ENCODE results near the gene RABAC1. TPM values are rescaled to one million over a fixed set of nuclear protein-coding genes. Genes with fewer than 3 reads are reported as not detected.

The RABAC1 gene
- total and polyA plus RNA-seq, 2 experiments from 2014 or later: 405 to 470 TPM

DNA sequence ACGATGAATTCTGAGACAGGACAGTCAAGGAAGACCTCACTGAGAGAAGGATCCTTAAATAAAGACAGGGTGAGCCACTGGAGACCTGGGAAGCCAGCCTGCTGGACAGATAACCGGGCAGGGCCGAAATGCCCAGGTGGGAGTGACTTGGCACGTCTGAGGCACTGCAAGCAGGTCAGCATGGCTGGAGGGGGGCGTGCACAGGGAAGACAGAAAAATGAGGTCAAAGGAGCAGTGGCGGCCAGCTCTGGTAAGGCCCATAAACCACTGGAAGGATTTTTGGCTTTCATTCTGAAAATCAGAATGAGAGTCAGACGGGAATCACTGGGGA is 40.7 kb upstream of the RABAC1 start:
- in situ Hi-C loops (cut with MboI): no loop called here
- Histone ChIP-seq H3K27ac (no peak overlapping the region), H3K4me3 (no peak overlapping the region), H3K9me3 (ENCODE audit: low read depth) (no peaks in the 10 kb centered on the region), H3K36me3 (ENCODE audit: low read depth) (no peaks in the 10 kb centered on the region), H3K4me1 (ENCODE audit: insufficient read depth) (no peaks in the 10 kb centered on the region), H3K4me2 (ENCODE audit: unreplicated experiment) (no peak overlapping the region), H3K9me2 (ENCODE audit: insufficient read depth) (no peaks in the 10 kb centered on the region), H2AFZ (no peak overlapping the region), H3F3A (ENCODE audit: insufficient read depth) (no peaks in the 10 kb centered on the region), H3K79me2 (ENCODE audit: insufficient read depth) (no peaks in the 10 kb centered on the region), H4K20me1 (ENCODE audit: insufficient read depth) (no peaks in the 10 kb centered on the region), H3K27me3 (replicated peaks; ENCODE audit: insufficient read depth) (peaks cover 40% of the 10 kb centered on the region), H3K9ac (no peak overlapping the region)
- no peak for DNase-seq
- TF ChIP-seq EZH2phosphoT487 (IDR thresholded peaks at IDR 0.05; ENCODE audit: insufficient read depth, low read depth) (no peak), EZH2 (IDR thresholded peaks at IDR 0.05; ENCODE audit: insufficient read depth, poor library complexity, severe bottlenecking) (no peak)
- 55% methylated on average over 7 of the region's 7 CpGs for WGBS, 2 experiments (ENCODE audit: low coverage in 1 of 2, low lambda C conversion rate in 2 of 2, missing lambda C conversion rate in 2 of 2)

GRCh38 chr19:41999071-41999877 is 40.2 kb upstream of the RABAC1 start:
- H3K9me3 ChIP-seq (ENCODE audit: low read depth): no peaks in the 10 kb centered on the region

GRCh38 chr19:41998246-41999020 is 39.3 kb upstream of the RABAC1 start:
- peak overlapping the region; percentile 61; the same call in 1 of the 2 replicates for H3K4me3 ChIP-seq
- H3K27me3 ChIP-seq (replicated peaks; ENCODE audit: insufficient read depth): peaks cover 40% of the 10 kb centered on the region
- no peak overlapping the region for H3K9ac ChIP-seq
- no peaks in the 10 kb centered on the region for H3F3A ChIP-seq (ENCODE audit: insufficient read depth)
- TF ChIP-seq EZH2 (IDR thresholded peaks at IDR 0.05; ENCODE audit: insufficient read depth, poor library complexity, severe bottlenecking) (no peak), EZH2phosphoT487 (IDR thresholded peaks at IDR 0.05; ENCODE audit: insufficient read depth, low read depth) (no peak)
- WGBS, 2 experiments (ENCODE audit: low coverage in 1 of 2, low lambda C conversion rate in 2 of 2, missing lambda C conversion rate in 2 of 2): 4 to 5% methylated on average over 33 to 59 of the region's 64 CpGs
- H3K79me2 ChIP-seq (ENCODE audit: insufficient read depth): no peaks in the 10 kb centered on the region
- no peaks in the 10 kb centered on the region for H3K36me3 ChIP-seq (ENCODE audit: low read depth)
- H3K4me1 ChIP-seq (ENCODE audit: insufficient read depth): no peaks in the 10 kb centered on the region
- H3K9me2 ChIP-seq (ENCODE audit: insufficient read depth): no peaks in the 10 kb centered on the region
- no peak overlapping the region for H3K27ac ChIP-seq
- in situ Hi-C loops (cut with MboI): no loop called here
- no peaks in the 10 kb centered on the region for H3K9me3 ChIP-seq (ENCODE audit: low read depth)
- DNase-seq: peak; percentile 86
- H2AFZ ChIP-seq: no peak overlapping the region
- no peak overlapping the region for H3K4me2 ChIP-seq (ENCODE audit: unreplicated experiment)
- no peaks in the 10 kb centered on the region for H4K20me1 ChIP-seq (ENCODE audit: insufficient read depth)

More at GRCh38 chr19:41999071-41999877, 40.2 kb upstream of the RABAC1 start:
- Histone ChIP-seq H3K79me2 (ENCODE audit: insufficient read depth) (no peaks in the 10 kb centered on the region), H3K36me3 (ENCODE audit: low read depth) (no peaks in the 10 kb centered on the region), H4K20me1 (ENCODE audit: insufficient read depth) (no peaks in the 10 kb centered on the region), H3K9ac (no peak overlapping the region), H3K4me1 (ENCODE audit: insufficient read depth) (no peaks in the 10 kb centered on the region), H3K9me2 (ENCODE audit: insufficient read depth) (no peaks in the 10 kb centered on the region), H3K27ac (no peak overlapping the region), H3K27me3 (replicated peaks; ENCODE audit: insufficient read depth) (peaks cover 40% of the 10 kb centered on the region), H3K4me2 (ENCODE audit: unreplicated experiment) (no peak overlapping the region), H3F3A (ENCODE audit: insufficient read depth) (no peaks in the 10 kb centered on the region), H2AFZ (no peak overlapping the region), H3K4me3 (no peak overlapping the region)
- TF ChIP-seq EZH2 (IDR thresholded peaks at IDR 0.05; ENCODE audit: insufficient read depth, poor library complexity, severe bottlenecking) (no peak), EZH2phosphoT487 (IDR thresholded peaks at IDR 0.05; ENCODE audit: insufficient read depth, low read depth) (no peak)
- 16 to 18% methylated on average over 25 to 40 of the region's 55 CpGs for WGBS, 2 experiments (ENCODE audit: low coverage in 1 of 2, low lambda C conversion rate in 2 of 2, missing lambda C conversion rate in 2 of 2)
- in situ Hi-C loops (cut with MboI): no loop called here
- peak; percentile 42 for DNase-seq

DNA sequence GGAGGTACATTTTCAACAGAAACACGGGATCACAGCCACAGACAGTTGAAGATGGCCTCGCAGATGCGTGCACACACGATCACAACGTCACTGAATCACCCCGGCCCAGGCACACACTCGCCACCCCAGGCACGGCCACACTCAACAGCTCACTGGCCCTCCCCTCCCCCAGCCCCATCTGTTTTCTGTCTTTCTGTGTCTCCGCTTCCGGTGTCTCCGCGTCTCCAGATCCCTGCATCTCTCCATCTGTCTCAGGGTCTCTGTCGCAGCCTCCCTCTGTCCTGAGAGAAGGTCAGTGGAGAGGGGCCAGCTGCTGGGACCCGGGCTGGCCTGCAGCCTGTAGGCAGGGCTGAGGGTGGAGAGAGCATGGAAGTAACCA is 38.7 kb upstream of the RABAC1 start:
- Histone ChIP-seq H4K20me1 (ENCODE audit: insufficient read depth) (no peaks in the 10 kb centered on the region), H3K4me2 (ENCODE audit: unreplicated experiment) (no peak overlapping the region), H3K4me1 (ENCODE audit: insufficient read depth) (no peaks in the 10 kb centered on the region), H3K9me3 (ENCODE audit: low read depth) (no peaks in the 10 kb centered on the region), H3K9ac (no peak overlapping the region), H3K9me2 (ENCODE audit: insufficient read depth) (no peaks in the 10 kb centered on the region), H2AFZ (no peak overlapping the region), H3K27ac (no peak overlapping the region), H3K4me3 (no peak overlapping the region), H3K36me3 (ENCODE audit: low read depth) (no peaks in the 10 kb centered on the region), H3K27me3 (replicated peaks; ENCODE audit: insufficient read depth) (peaks cover 36% of the 10 kb centered on the region), H3F3A (ENCODE audit: insufficient read depth) (no peaks in the 10 kb centered on the region), H3K79me2 (ENCODE audit: insufficient read depth) (no peaks in the 10 kb centered on the region)
- TF ChIP-seq EZH2phosphoT487 (IDR thresholded peaks at IDR 0.05; ENCODE audit: insufficient read depth, low read depth) (no peak), EZH2 (IDR thresholded peaks at IDR 0.05; ENCODE audit: insufficient read depth, poor library complexity, severe bottlenecking) (no peak)
- DNase-seq: no peak
- WGBS, 2 experiments (ENCODE audit: low coverage in 1 of 2, low lambda C conversion rate in 2 of 2, missing lambda C conversion rate in 2 of 2): 0 to 6% methylated on average over 4 to 14 of the region's 14 CpGs
- in situ Hi-C loops (cut with MboI): no loop called here

Measured in GM23248 (cell line).